ENCODE results near the gene NECAB3. TPM values are rescaled to one million over a fixed set of nuclear protein-coding genes. Genes with fewer than 3 reads are reported as not detected.

Gene NECAB3
- total and polyA plus RNA-seq, 4 donors, result 10.5 to 14.8 (median 11.1) TPM

DNA sequence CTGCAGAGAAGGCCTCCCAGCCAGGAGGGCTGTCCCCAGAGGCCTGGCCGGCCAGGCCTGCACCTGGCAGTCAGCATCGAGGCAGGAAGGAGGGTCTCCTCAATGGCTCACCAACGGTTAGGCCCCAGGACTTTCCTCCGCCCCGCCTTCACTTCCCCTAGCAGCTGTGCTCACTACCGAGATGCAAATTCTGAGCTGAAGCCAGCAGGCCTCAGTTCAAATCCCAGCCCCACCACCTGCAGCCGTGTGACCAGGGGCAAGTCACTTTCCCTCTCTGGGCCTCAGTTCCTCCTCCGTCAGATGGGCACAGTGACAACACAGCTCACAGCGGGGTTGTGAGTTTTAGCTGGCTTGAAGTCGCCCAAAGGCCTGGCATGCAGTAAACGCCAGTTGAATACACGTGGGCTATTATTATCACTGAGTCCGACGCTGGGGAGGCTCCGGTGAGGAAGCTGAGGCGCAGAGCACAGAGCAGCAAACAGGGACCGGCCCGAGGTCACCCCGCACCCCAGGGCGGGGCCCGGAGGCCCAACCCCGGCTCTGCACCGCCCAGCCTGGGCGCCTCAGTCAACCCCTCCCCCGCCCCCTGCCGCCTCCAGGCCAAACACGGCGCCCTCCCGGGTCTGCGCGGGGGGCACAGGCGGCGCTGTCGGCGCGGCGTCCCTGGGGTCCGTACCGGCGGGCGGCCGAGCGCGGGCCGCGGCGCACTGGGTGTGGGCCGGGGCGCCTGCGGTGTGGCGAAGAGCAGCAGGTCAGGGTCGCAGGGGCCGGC lies 11.3 kb upstream of the NECAB3 start (continued):
- TF ChIP-seq TAF1 (conservative IDR thresholded peaks at IDR 0.05), result no peak

- WGBS, result 68% methylated on average over 10 of the region's 10 CpGs
- Histone ChIP-seq H3K27ac (ENCODE audit: low read depth in 1 of 2, low read length in 2 of 2) (no peak overlapping the region), H3K9me3 (ENCODE audit: control insufficient read depth in 4 of 4, low read length in 3 of 4) (no peaks in the 10 kb centered on the region), H3K36me3 (ENCODE audit: control insufficient read depth in 4 of 4, insufficient read depth in 3 of 4, low read depth in 1 of 4, low read length in 3 of 4) (no peaks in the 10 kb centered on the region), H3K4me3 (ENCODE audit: low read depth in 1 of 3, low read length in 3 of 3) (no peak overlapping the region), H3K4me1 (ENCODE audit: control insufficient read depth in 4 of 4, insufficient read depth in 4 of 4, low read length in 3 of 4) (peaks cover 2 to 19% (median 8%) of the 10 kb centered on the region in 4 donors), H3K9ac (ENCODE audit: low read depth in 1 of 2, low read length in 2 of 2) (no peak overlapping the region), H3K27me3 (ENCODE audit: control insufficient read depth in 4 of 4, insufficient read depth in 4 of 4, low read length in 3 of 4) (no peaks in the 10 kb centered on the region)
- no peak for TF ChIP-seq YY1 (IDR thresholded peaks at IDR 0.05)
- TF ChIP-seq FOXA1 (IDR thresholded peaks at IDR 0.05), result no peak
- TF ChIP-seq REST (IDR thresholded peaks at IDR 0.05), result no peak
- TF ChIP-seq NR2F2 (IDR thresholded peaks at IDR 0.05), result no peak
- no peak for TF ChIP-seq HNF4A (conservative IDR thresholded peaks at IDR 0.05)
- TF ChIP-seq ZBTB33 (IDR thresholded peaks at IDR 0.05), result no peak
- TF ChIP-seq GABPA (IDR thresholded peaks at IDR 0.05 in 1 of 2, conservative IDR thresholded peaks at IDR 0.05 in 1 of 2), result no peak
- no peak for TF ChIP-seq SP1 (IDR thresholded peaks at IDR 0.05)
- no peak for TF ChIP-seq TAF1 (conservative IDR thresholded peaks at IDR 0.05)
- no peak for TF ChIP-seq CTCF (IDR thresholded peaks at IDR 0.05; ENCODE audit: low read depth, low read length, missing input control)
- TF ChIP-seq, protein P1, sequence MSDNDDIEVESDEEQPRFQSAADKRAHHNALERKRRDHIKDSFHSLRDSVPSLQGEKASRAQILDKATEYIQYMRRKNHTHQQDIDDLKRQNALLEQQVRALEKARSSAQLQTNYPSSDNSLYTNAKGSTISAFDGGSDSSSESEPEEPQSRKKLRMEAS (IDR thresholded peaks at IDR 0.05), result no peak
- TF ChIP-seq RXRA (IDR thresholded peaks at IDR 0.05), result no peak
- TF ChIP-seq HNF4G (IDR thresholded peaks at IDR 0.05), result no peak
- no peak for DNase-seq (ENCODE audit: low spot score)
Measured at GRCh38 chr20:33684533-33685327, 10.5 kb upstream of the NECAB3 start.
